HepG2 (cell line): ENCODE data around the gene IRF5. TPM values are rescaled to one million over a fixed set of nuclear protein-coding genes. Genes with fewer than 3 reads are reported as not detected.

Source experiments
- ATAC-seq: fragments of 200-7000 bp; cut with Tn5 transposase; 3 replicates; pipeline ENCODE4 v1.9.1; 2020; ENCODE audit warnings: mild to moderate bottlenecking, moderate library complexity
- BruUV-seq: library from RNA; stranded (reverse); fragments of 400-500 nt; replicated peaks from 2 replicates; lab custom pipeline; 2021; lab: Mats Ljungman, UMichigan
- CTCF ChIA-PET: fragments of 300-600 bp; formaldehyde crosslinking; extraction: SDS; loops from one replicate; lab custom pipeline; 2021; ENCODE audit warnings: low total read pairs, inconsistent platforms, low intra/inter-chr PET ratio; lab: Yijun Ruan, JAX
- POLR2A ChIA-PET: fragments of 350-600 bp; sonication (Branson Sonifier 250); formaldehyde crosslinking; loops from one replicate; lab custom pipeline; 2020; ENCODE audit warnings: antibody characterized with exemption, inconsistent platforms; lab: Yijun Ruan, JAX
- DNase-seq: peaks from one replicate; pipeline ENCODE4 v3.0.0-alpha.2; 2015; ENCODE audit warnings: low spot score
- FAIRE-seq: peaks from 3 replicates; lab custom pipeline; 2011; peaks lifted over from hg19 to GRCh38; lab: Jason Lieb, UNC
- H2AFZ ChIP-seq: one replicate; pipeline ENCODE4 v1.6.1; 2011; ENCODE audit warnings: low read length, inconsistent platforms
- H3K27ac ChIP-seq: fragments of 300-600 bp; 3 replicates; pipeline ENCODE4 v1.8.0; 2011; ENCODE audit warnings: mixed run types, mild to moderate bottlenecking, mixed read lengths, low read length, inconsistent platforms; ENCODE audit not compliant: insufficient read depth; ENCODE audit errors: extremely low read length
- H3K27me3 ChIP-seq, 2 experiments: fragments of 200-600 bp in 1 of 2; 2 replicates in 1 of 2; 3 replicates in 1 of 2; pipeline versions ENCODE4 v1.6.0 to v1.8.0; 2011; ENCODE audit warnings: low read length in 2 of 2, mild to moderate bottlenecking in 2 of 2, moderate library complexity in 2 of 2, inconsistent platforms in 1 of 2; ENCODE audit not compliant: insufficient read depth in 2 of 2, control insufficient read depth in 1 of 2
- H3K36me3 ChIP-seq, 2 experiments: fragments of 200-600 bp in 1 of 2; replicated peaks in 1 of 2; 2 replicates in 1 of 2; 3 replicates in 1 of 2; pipeline versions ENCODE4 v1.5.1 to v1.8.0; 2011; ENCODE audit warnings: low read length in 2 of 2, inconsistent platforms in 1 of 2; ENCODE audit not compliant: insufficient read depth in 2 of 2, control insufficient read depth in 1 of 2
- H3K4me1 ChIP-seq: 2 replicates; pipeline ENCODE4 v1.5.1; 2012; ENCODE audit warnings: low read length, inconsistent platforms; ENCODE audit not compliant: insufficient read depth
- H3K4me2 ChIP-seq: 2 replicates; pipeline ENCODE4 v1.6.0; 2011; ENCODE audit warnings: low read depth, low read length, inconsistent platforms
- H3K4me3 ChIP-seq, 3 experiments: fragments of 200-600 bp in 1 of 3; sonication (generic), shearing (Covaris generic) in 1 of 3; replicated peaks in 1 of 3; 2 replicates each; pipeline ENCODE4 v1.5.1; 2011 to 2016; ENCODE audit warnings: low read length in 3 of 3, inconsistent platforms in 2 of 3, low read depth in 2 of 3, mild to moderate bottlenecking in 2 of 3, control low read depth in 1 of 3, mixed read lengths in 1 of 3; ENCODE audit not compliant: insufficient read depth in 1 of 3
- H3K79me2 ChIP-seq: one replicate; pipeline ENCODE4 v1.6.1; 2011; ENCODE audit warnings: low read length, inconsistent platforms; ENCODE audit not compliant: insufficient read depth
- H3K9ac ChIP-seq: 2 replicates; pipeline ENCODE4 v1.6.0; 2011; ENCODE audit warnings: mild to moderate bottlenecking, low read depth, low read length, inconsistent platforms; ENCODE audit not compliant: insufficient read depth
- H3K9me3 ChIP-seq: 2 replicates; pipeline ENCODE4 v1.5.1; 2012; ENCODE audit warnings: mild to moderate bottlenecking, low read length
- H4K20me1 ChIP-seq: 2 replicates; pipeline ENCODE4 v1.6.0; 2011; ENCODE audit warnings: inconsistent platforms, mild to moderate bottlenecking, low read length, moderate library complexity; ENCODE audit not compliant: insufficient read depth
- AKNA ChIP-seq: sonication (generic); formaldehyde crosslinking; IDR thresholded peaks from 2 replicates; pipeline ENCODE4 v1.4.0; 2020; ENCODE audit warnings: missing genetic modification reagents, borderline replicate concordance
- CAMTA2 ChIP-seq: sonication (generic); formaldehyde crosslinking; IDR thresholded peaks from 2 replicates; pipeline ENCODE4 v1.4.0; 2020; ENCODE audit warnings: mild to moderate bottlenecking, missing genetic modification reagents, borderline replicate concordance
- GMEB2 ChIP-seq: IDR thresholded peaks from 2 replicates; pipeline ENCODE4 v1.6.1; 2016; ENCODE audit warnings: missing biosample characterization, missing genetic modification reagents, low read depth
- KMT2B ChIP-seq: IDR thresholded peaks from 2 replicates; pipeline ENCODE4 v1.6.1; 2016; ENCODE audit warnings: missing genetic modification reagents, missing compliant biosample characterization
- RARG ChIP-seq: sonication (generic); formaldehyde crosslinking; IDR thresholded peaks from 2 replicates; pipeline ENCODE4 v1.4.0; 2020; ENCODE audit warnings: low read depth, mild to moderate bottlenecking, missing genetic modification reagents
- TIGD3 ChIP-seq: sonication (generic); formaldehyde crosslinking; IDR thresholded peaks from 2 replicates; pipeline ENCODE4 v1.5.1; 2020; ENCODE audit warnings: mild to moderate bottlenecking, missing genetic modification reagents, borderline replicate concordance
- ZNF124 ChIP-seq: sonication (generic); formaldehyde crosslinking; IDR thresholded peaks from 2 replicates; pipeline ENCODE4 v1.4.0; 2020; ENCODE audit warnings: missing genetic modification reagents
- ZNF136 ChIP-seq: sonication (generic); formaldehyde crosslinking; IDR thresholded peaks from 2 replicates; pipeline ENCODE4 v1.8.1; 2022; ENCODE audit warnings: low read depth, mild to moderate bottlenecking, moderate library complexity, missing genetic modification reagents
- ZNF138 ChIP-seq: sonication (generic); formaldehyde crosslinking; IDR thresholded peaks from 2 replicates; pipeline ENCODE4 v1.5.0; 2020; ENCODE audit warnings: mild to moderate bottlenecking, low read depth, missing genetic modification reagents
- ZNF260 ChIP-seq: sonication (generic); formaldehyde crosslinking; IDR thresholded peaks from 2 replicates; pipeline ENCODE4 v1.4.0; 2020; ENCODE audit warnings: missing genetic modification reagents, low read depth, mild to moderate bottlenecking, borderline replicate concordance
- WGBS: methylation state at CpG from one replicate; pipeline ENCODE4 v1.1.6; 2017; ENCODE audit warnings: low lambda C conversion rate; 5-methylcytosine and 5-hydroxymethylcytosine counted together
- in situ Hi-C: cut with HindIII; loops from 2 replicates; pipeline ENCODE4 v1.10.0; 2017; ENCODE audit warnings: low pct_unique_long_range_greater_than_20kb; ENCODE audit not compliant: extremely low pct_ligation_motif_present
- intact Hi-C: fragments of 100-400 bp; cut with micrococcal nuclease; formaldehyde crosslinking; loops from one replicate; pipeline ENCODE4 v1.10.0; 2022; ENCODE audit not compliant: unreplicated experiment
- polyA plus RNA-seq, 8 experiments: library from polyadenylated mRNA; depleted of rRNA in 3 of 8; stranded (reverse) in 7 of 8; unstranded in 1 of 8; fragments of >200 nt; fragmentation: Illumina TruSeq in 4 of 8; extraction: Trizol in 4 of 8; gene quantifications; 2 replicates each; pipeline versions ENCODE4 v1.2.1 to v1.2.3, GENCODE V29; 2011 to 2016; ENCODE audit warnings: low read depth in 4 of 8, missing spikeins in 1 of 8, mixed read lengths in 1 of 8; ENCODE audit not compliant: insufficient read depth in 1 of 8
- total RNA-seq, 5 experiments: library from RNA; depleted of rRNA; stranded (reverse); fragments of >200 nt; fragmentation: Illumina TruSeq; extraction: Trizol; gene quantifications; 2 replicates each; pipeline ENCODE4 v1.2.3, GENCODE V29; 2016; ENCODE audit warnings: low read depth in 1 of 5
- TF ChIP-seq, protein P1 (sequence below): fragments of 450-650 bp; IDR thresholded peaks from 2 replicates; pipeline ENCODE4 v1.6.1; 2017
- TF ChIP-seq, protein P2 (sequence below): sonication (generic); formaldehyde crosslinking; IDR thresholded peaks from 2 replicates; pipeline ENCODE4 v1.4.0; 2020; ENCODE audit warnings: missing genetic modification reagents

IRF5 gene
- total and polyA plus RNA-seq, 2 of the 13 experiments (the other 11 are each of a cell fraction or from before 2014, with no cell fraction given): 2.0 to 2.9 TPM

GRCh38 chr7:128954150-128954549 lies 16.4 kb downstream of the IRF5 start:
- Histone ChIP-seq H3K27me3 (no peaks in the 10 kb centered on the region), H3K4me1 (no peaks in the 10 kb centered on the region), H4K20me1 (no peaks in the 10 kb centered on the region; the same call in 1 of the 2 replicates), H3K9ac (no peak overlapping the region), H3K4me2 (no peak overlapping the region), H3K4me3 (no peak overlapping the region), H3K79me2 (no peaks in the 10 kb centered on the region), H3K27ac (no peak overlapping the region), H2AFZ (no peak overlapping the region), H3K36me3 (peaks cover 13 to 52% of the 10 kb centered on the region in 2 experiments), H3K9me3 (no peaks in the 10 kb centered on the region)
- in situ Hi-C loops (no loop called here), intact Hi-C loops (no loop called here)
- FAIRE-seq (no peak), ATAC-seq (no peak), DNase-seq (no peak)
- BruUV-seq: no TSS peak
- CTCF ChIA-PET: no interaction called here
- 95% methylated on average over 2 of the region's 2 CpGs for WGBS
- POLR2A ChIA-PET: no interaction called here
- no peak for TF ChIP-seq GMEB2 (CRISPR knock-in tag)
- no peak for TF ChIP-seq ZNF124 (CRISPR knock-in tag)
- TF ChIP-seq CAMTA2 (CRISPR knock-in tag): no peak
- TF ChIP-seq, protein P1, sequence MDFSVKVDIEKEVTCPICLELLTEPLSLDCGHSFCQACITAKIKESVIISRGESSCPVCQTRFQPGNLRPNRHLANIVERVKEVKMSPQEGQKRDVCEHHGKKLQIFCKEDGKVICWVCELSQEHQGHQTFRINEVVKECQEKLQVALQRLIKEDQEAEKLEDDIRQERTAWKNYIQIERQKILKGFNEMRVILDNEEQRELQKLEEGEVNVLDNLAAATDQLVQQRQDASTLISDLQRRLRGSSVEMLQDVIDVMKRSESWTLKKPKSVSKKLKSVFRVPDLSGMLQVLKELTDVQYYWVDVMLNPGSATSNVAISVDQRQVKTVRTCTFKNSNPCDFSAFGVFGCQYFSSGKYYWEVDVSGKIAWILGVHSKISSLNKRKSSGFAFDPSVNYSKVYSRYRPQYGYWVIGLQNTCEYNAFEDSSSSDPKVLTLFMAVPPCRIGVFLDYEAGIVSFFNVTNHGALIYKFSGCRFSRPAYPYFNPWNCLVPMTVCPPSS: no peak
- TF ChIP-seq ZNF138 (CRISPR knock-in tag): no peak
- TF ChIP-seq ZNF260 (CRISPR knock-in tag): no peak
- no peak for TF ChIP-seq RARG
- no peak for TF ChIP-seq ZNF136 (CRISPR knock-in tag)
- TF ChIP-seq TIGD3 (CRISPR knock-in tag): no peak
- TF ChIP-seq, protein P2, sequence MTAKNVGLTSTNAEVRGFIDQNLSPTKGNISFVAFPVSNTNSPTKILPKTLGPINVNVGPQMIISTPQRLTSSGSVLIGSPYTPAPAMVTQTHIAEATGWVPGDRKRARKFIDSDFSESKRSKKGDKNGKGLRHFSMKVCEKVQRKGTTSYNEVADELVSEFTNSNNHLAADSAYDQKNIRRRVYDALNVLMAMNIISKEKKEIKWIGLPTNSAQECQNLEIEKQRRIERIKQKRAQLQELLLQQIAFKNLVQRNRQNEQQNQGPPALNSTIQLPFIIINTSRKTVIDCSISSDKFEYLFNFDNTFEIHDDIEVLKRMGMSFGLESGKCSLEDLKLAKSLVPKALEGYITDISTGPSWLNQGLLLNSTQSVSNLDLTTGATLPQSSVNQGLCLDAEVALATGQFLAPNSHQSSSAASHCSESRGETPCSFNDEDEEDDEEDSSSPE (CRISPR knock-in tag): no peak
- no peak for TF ChIP-seq KMT2B (CRISPR knock-in tag)
- no peak for TF ChIP-seq AKNA (CRISPR knock-in tag)
